RCC 7860 (cell line): ENCODE data around the gene CD226.
"Not testable (repeated sequence)": the region's sequence is repeated elsewhere in the genome, so short reads cannot be mapped to it uniquely, and the experiment has no call there.

ENCODE experiments used
- DNase-seq: peaks from one replicate; pipeline ENCODE4 v3.0.0-alpha.2; 2015; ENCODE audit warnings: low spot score
- FAIRE-seq: peaks from 2 replicates; lab custom pipeline; 2012; peaks lifted over from hg19 to GRCh38; lab: Jason Lieb, UNC

The CD226 gene

DNA sequence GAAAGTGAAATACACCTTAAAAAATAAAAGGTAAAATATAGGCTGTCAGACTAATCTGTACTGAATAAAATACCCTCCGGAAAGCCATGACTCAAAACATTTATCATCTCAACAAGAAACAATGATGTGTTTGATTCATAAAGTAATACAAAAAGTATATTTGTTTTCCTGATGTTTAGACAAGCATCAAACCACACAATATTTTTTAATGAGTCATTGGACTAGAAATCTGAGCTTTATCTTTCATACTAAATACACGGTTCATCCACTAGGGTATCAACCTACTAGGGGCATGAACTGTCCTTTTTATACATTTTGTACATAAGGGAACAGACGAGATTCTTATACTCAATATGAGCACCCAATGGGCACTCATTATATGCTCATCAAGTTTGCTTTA, 31.3 kb downstream of the CD226 start:
- FAIRE-seq (no peak), DNase-seq (no peak)

DNA sequence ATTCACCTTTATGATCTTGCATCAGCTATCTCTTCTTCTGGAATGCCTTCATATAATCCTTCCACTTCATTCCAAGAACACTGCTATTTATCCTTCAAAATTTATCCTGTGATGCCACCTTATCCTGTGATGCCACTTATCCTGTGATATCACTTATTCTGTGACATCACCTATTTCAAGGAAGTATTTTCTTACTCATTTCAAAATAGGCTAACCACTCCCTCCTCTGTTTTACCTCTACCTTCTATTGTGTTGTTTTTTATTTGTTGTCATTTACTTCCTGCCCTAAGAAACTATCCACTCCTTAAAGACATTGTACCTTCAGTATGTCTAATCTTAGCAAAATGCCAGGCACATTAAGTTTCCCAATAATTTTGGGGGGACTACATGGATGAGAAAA, 38.8 kb downstream of the CD226 start:
- DNase-seq: no peak
- no peak for FAIRE-seq

DNA sequence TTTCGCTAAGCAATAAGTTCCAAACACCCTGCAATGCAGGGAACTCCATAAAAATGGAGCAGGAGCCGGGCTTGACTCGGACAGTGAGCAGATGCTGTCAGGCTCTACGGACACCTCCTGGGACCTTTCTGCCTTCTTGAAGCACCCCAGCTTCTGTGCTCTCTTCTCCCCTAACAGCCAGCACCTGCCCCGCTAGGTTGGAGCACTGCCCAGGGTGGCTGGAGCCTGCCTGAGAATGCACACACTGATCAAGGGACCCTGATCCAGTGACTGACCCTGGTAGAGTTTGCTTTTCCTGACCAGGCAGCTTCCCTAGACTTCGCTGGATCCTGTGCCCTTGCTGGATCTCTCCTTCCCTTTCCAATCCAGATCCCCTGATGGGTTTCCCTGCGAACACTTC, 40.9 kb downstream of the CD226 start:
- FAIRE-seq (no peak), DNase-seq (no peak)

DNA sequence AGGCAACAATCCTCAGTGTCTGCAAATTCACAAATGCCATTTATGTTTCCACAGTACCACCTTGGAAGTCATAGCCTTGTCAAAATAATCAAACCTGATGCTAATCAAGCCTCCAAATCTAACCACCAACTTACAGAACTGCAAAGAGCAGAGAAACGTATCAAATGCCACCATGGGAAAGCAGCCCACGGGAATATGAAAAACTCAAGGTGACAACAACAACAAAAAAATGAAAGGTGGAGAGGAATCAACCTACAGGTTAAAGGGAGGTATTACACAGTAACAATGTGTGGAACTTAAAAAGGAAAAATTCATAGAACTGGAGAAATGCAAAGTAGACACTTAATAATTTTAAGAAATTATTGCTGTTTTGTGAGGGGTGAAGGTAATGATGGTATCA, 46.7 kb downstream of the CD226 start:
- no peak for FAIRE-seq
- no peak for DNase-seq

DNA sequence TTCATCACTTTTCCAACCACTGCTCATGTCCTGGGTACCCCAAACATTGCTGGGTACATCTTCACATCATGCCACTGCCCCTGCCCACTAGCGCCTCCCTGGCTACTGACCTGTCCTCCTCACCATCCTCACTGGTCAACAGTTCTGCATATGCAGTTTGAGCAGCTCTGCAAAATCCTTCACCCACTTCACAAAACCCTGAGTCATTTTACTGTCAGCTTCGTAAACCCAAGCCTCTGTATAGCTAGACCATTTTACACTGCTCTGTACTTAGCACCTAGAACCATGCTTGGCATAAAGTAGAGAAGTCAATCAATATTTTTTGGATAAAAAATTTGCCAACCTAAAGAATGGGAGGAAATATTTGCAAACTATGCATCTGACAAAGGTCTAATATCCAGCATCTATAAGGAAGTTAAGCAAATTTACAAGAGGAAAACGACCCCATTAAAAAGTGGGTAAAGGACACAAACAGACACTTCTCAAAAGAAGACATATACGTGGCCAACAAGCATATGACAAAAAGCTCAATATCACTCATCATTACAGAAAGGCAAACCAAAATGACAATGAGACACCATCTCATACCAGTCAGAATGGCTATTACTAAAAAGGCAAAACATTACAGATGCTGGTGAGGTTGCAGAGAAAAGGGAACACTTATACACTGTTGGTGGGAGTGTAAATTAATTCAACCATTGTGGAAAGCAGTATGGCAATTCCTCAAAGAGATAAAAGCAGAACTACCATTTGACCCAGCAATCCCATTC, 48.3 kb downstream of the CD226 start:
- not testable (repeated sequence) for DNase-seq, FAIRE-seq

GRCh38 chr18:69898241-69898861, 49.3 kb downstream of the CD226 start:
- no peak for DNase-seq

GRCh38 chr18:69897397-69898108, 50.1 kb downstream of the CD226 start:
- FAIRE-seq (no peak), DNase-seq (no peak)

More at GRCh38 chr18:69898241-69898861, 49.3 kb downstream of the CD226 start:
- no peak for FAIRE-seq

GRCh38 chr18:69895066-69896047, 52.3 kb downstream of the CD226 start:
- no peak for FAIRE-seq

GRCh38 chr18:69894467-69894866, 53.2 kb downstream of the CD226 start:
- FAIRE-seq (no peak), DNase-seq (no peak)

More at GRCh38 chr18:69895066-69896047, 52.3 kb downstream of the CD226 start:
- no peak for DNase-seq

- FAIRE-seq: no peak
- no peak for DNase-seq
Observed at GRCh38 chr18:69890558-69890957, 57.1 kb downstream of the CD226 start.

DNA sequence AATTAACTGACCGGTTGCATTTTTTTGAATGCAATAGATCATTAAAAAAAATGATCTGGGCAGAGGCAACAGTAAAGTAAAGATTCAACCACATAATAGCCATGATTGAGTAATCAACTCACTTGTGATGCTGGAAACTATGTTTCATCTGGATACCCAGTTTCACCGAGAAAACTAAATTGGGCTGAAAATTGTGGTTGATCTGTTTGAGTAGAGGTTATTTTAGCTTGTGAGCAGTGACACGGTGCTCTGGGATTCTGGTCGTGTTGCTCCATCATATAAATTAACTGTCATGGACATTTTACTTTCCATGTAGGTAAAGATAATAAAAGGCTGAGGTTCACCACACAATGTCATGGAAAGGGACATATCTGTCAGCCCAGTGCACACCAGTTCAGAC, 58.7 kb downstream of the CD226 start:
- no peak for DNase-seq
- FAIRE-seq: no peak

DNA sequence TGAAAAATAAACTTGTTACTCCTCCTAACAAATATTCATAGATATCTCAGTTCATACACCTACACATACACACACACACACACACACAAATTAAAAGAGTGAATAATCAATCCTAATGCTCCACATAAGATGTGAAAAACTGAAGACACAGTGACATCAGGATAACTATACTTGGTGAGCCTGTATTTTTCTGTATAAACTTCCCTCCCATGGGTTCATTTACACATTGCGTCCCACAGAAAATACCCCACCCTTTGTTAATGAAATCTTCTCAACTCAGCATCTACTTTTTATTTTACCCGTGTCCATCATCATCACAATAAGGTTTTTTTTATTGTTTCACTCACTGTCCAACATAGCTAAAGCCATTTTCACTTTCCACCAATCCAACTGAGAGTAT, 60.4 kb downstream of the CD226 start:
- DNase-seq (no peak), FAIRE-seq (no peak)

DNA sequence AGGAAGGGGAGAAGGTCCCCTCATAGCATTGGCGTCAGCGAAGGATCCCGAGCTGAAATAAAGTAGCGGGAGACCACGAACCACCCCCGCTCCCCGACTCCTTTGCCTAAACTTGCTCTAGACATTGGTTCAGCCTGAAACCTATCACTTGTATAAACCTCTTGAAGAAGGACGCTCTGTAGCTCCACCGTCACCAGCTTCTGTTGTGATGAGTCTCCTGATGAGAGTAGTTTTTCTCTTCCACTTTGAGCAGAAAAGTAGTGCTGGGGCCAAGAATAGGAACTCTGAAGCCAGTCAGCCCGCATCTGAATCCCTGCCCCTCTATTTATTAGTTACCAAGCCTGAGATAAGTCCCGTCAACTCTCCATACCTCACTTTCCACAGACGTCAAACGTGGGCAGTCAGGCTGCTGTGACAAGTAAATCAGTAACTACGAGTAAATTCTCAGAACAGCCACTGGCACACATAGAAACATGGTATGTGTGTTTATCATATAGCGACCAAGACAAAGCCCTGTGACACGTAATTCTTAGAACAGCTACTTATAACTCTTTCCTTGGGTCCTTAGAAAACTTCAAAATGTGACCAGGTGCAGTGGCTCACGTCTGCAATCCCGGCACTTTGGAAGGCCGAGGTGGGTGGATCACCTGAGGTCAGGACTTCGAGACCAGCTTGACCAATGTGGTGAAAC, 61.7 kb downstream of the CD226 start:
- no peak for FAIRE-seq
- DNase-seq: peak; percentile 15

GRCh38 chr18:69885355-69885754, 62.3 kb downstream of the CD226 start:
- DNase-seq (no peak), FAIRE-seq (no peak)

DNA sequence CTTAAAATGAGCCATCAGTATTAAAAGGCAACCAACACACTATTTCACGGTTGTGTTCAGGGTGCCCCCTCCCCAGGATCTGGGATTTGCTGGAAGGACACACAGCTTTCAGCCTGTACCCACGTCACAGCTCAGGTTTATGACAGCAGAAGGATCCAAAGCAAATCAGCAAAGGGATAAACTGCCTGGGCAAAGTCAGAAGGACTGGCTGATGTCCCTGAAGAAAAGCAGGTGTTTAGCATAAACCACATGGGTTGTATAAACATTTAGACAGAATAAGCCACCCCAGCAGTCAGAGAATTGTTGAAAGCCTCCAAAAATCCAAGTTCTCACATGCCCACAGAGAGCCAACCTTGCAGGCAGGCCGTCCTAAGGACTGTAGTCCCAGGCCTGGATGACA, 63.9 kb downstream of the CD226 start:
- DNase-seq: no peak
- FAIRE-seq: no peak

- peak; percentile 32 for FAIRE-seq
Observed at GRCh38 chr18:69882965-69883668, 64.6 kb downstream of the CD226 start.

GRCh38 chr18:69880083-69880482, 67.6 kb downstream of the CD226 start:
- FAIRE-seq: no peak
- no peak for DNase-seq

More at GRCh38 chr18:69882965-69883668, 64.6 kb downstream of the CD226 start:
- DNase-seq: no peak

- FAIRE-seq, DNase-seq: not testable (repeated sequence)
Observed at GRCh38 chr18:69879051-69879450, 68.6 kb downstream of the CD226 start.

DNA sequence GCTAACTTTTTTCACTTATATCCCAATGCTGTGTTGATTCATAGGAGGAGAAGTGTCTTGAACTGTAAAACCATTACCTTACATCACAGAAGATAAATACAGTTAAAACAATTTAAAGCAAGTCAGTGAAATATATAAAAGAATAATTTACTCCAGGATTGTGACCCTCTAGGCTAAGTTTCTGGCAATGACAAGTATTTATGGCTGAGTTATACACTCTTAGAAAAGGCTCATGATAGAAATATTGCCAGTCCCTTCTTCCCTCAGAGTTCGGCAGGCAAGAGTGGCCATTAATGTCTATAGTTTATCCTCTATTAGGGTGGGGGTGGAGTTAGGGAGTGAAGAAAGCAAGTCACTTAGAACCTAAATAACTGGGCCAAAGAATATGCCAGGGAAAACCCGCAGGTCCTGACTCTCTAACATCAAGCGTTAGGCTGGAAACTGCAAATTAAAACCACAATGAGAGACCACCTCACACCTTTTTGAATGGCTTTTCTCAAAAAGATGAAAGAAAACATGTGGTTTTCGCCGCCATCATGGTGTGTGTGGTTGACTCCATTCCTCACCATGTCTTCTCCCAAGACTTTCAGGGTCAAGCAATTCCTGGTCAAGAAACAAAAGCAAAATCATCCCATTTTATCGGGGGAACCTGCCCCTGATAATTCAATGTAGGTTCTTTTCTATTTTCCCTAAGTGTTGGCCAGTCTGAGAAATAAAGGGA, 69.3 kb downstream of the CD226 start:
- DNase-seq (no peak), FAIRE-seq (no peak)
